K562 (cell line): Measurements from ENCODE around the gene ZNF740. TPM values are rescaled to one million over a fixed set of nuclear protein-coding genes. Genes with fewer than 3 reads are reported as not detected.
A peak's percentile ranks its signal among the peaks of the same experiment; 100 is the strongest.

ENCODE experiments used
- ATAC-seq: fragments of 200-7000 bp; cut with Tn5 transposase; 3 replicates; pipeline ENCODE4 v1.9.1; 2020; ENCODE audit warnings: moderate library complexity
- BruUV-seq: library from RNA; stranded (reverse); fragments of 400-500 nt; replicated peaks from 2 replicates; lab custom pipeline; 2021; lab: Mats Ljungman, UMichigan
- CTCF ChIA-PET: fragments of 300-600 bp; formaldehyde crosslinking; extraction: SDS; loops from one replicate; lab custom pipeline; 2021; ENCODE audit warnings: low intra/inter-chr PET ratio; lab: Yijun Ruan, JAX
- POLR2A ChIA-PET: fragments of 300-600, 350-650 bp; sonication (Branson Sonifier 250); formaldehyde crosslinking; extraction: SDS; loops from one replicate; lab custom pipeline; 2021; ENCODE audit warnings: antibody characterized with exemption, inconsistent platforms; lab: Yijun Ruan, JAX
- DNase-seq, 4 experiments: peaks; one replicate each; pipeline versions ENCODE4 v3.0.0 to v3.0.0-alpha.2; 2011 to 2018; ENCODE audit warnings: low spot score in 3 of 4, mixed read lengths in 3 of 4; ENCODE audit errors: extremely low read depth in 1 of 4
- FAIRE-seq: peaks from 2 replicates; lab custom pipeline; 2011; peaks lifted over from hg19 to GRCh38; lab: Jason Lieb, UNC
- H2AFZ ChIP-seq: 2 replicates; pipeline ENCODE4 v1.6.0; 2011; ENCODE audit warnings: low read depth, low read length, control low read depth, inconsistent platforms
- H3K27ac ChIP-seq: fragments of 200-600 bp; 3 replicates; pipeline ENCODE4 v1.8.0; 2011; ENCODE audit warnings: low read depth, mild to moderate bottlenecking, control low read depth, inconsistent platforms, low read length, moderate library complexity, mixed read lengths; ENCODE audit errors: extremely low read depth
- H3K27me3 ChIP-seq, 2 experiments: fragments of 300-600 bp in 1 of 2; 2 replicates in 1 of 2; 3 replicates in 1 of 2; pipeline versions ENCODE4 v1.6.0 to v1.8.0; 2011; ENCODE audit warnings: inconsistent platforms in 2 of 2, low read length in 2 of 2, mild to moderate bottlenecking in 1 of 2, mixed read lengths in 1 of 2, moderate library complexity in 1 of 2; ENCODE audit not compliant: control insufficient read depth in 2 of 2, insufficient read depth in 2 of 2
- H3K36me3 ChIP-seq: fragments of 300-600 bp; 3 replicates; pipeline ENCODE4 v1.8.0; 2011; ENCODE audit warnings: mild to moderate bottlenecking, low read length, inconsistent platforms; ENCODE audit not compliant: control insufficient read depth, insufficient read depth
- H3K4me1 ChIP-seq, 2 experiments: fragments of 200-600 bp in 1 of 2; replicated peaks in 1 of 2; 2 replicates in 1 of 2; 3 replicates in 1 of 2; pipeline versions ENCODE4 v1.5.1 to v1.8.0; 2011; ENCODE audit warnings: inconsistent platforms in 2 of 2, low read length in 2 of 2, mild to moderate bottlenecking in 1 of 2, mixed read lengths in 1 of 2, moderate library complexity in 1 of 2; ENCODE audit not compliant: control insufficient read depth in 2 of 2, insufficient read depth in 2 of 2
- H3K4me2 ChIP-seq: 2 replicates; pipeline ENCODE4 v1.6.1; 2011; ENCODE audit warnings: low read length, control low read depth, inconsistent platforms, mixed read lengths; ENCODE audit not compliant: insufficient read depth
- H3K4me3 ChIP-seq: fragments of 200-600 bp; sonication (generic), shearing (Covaris generic); 2 replicates; pipeline ENCODE4 v1.5.1; 2016; ENCODE audit warnings: control low read depth, inconsistent platforms
- H3K79me2 ChIP-seq: fragments of 200-600 bp; 3 replicates; pipeline ENCODE4 v1.8.0; 2011; ENCODE audit warnings: low read length, inconsistent platforms; ENCODE audit not compliant: control insufficient read depth, insufficient read depth
- H3K9ac ChIP-seq, 2 experiments: 2 replicates each; pipeline versions ENCODE4 v1.6.0 to v1.6.1; 2011; ENCODE audit warnings: low read depth in 2 of 2, low read length in 2 of 2, control low read depth in 1 of 2, inconsistent platforms in 1 of 2, mild to moderate bottlenecking in 1 of 2, mixed read lengths in 1 of 2; ENCODE audit not compliant: insufficient read depth in 1 of 2
- H3K9me1 ChIP-seq: one replicate; pipeline ENCODE4 v1.6.0; 2011; ENCODE audit warnings: inconsistent platforms, mild to moderate bottlenecking, low read length, moderate library complexity; ENCODE audit not compliant: control insufficient read depth, insufficient read depth
- H3K9me3 ChIP-seq: replicated peaks from 2 replicates; pipeline ENCODE4 v1.5.1; 2011; ENCODE audit warnings: low read depth, low read length, inconsistent platforms; ENCODE audit not compliant: control insufficient read depth, insufficient read depth
- H4K20me1 ChIP-seq: replicated peaks from 2 replicates; pipeline ENCODE4 v1.6.1; 2011; ENCODE audit warnings: low read length, inconsistent platforms, mixed read lengths; ENCODE audit not compliant: control insufficient read depth, insufficient read depth
- FOXK2 ChIP-seq, 2 experiments: fragments of 450-650 bp; IDR thresholded peaks in 1 of 2; conservative IDR thresholded peaks in 1 of 2; 2 replicates each; pipeline ENCODE4 v1.6.1; 2016; ENCODE audit warnings: low read depth in 2 of 2, mild to moderate bottlenecking in 1 of 2
- WGBS: fragments of 100-300 bp; shearing (Covaris generic); methylation state at CpG from one replicate; pipeline ENCODE4 v1.1.6; 2016; ENCODE audit warnings: low coverage, mixed read lengths; ENCODE audit not compliant: insufficient coverage; ENCODE audit errors: missing lambda C conversion rate; 5-methylcytosine and 5-hydroxymethylcytosine counted together
- in situ Hi-C: fragments of 300-500 bp; cut with MboI; formaldehyde crosslinking; loops from 4 replicates; pipeline ENCODE4 v1.15.0; 2018; ENCODE audit warnings: inconsistent platforms, mixed read lengths
- intact Hi-C: fragments of 100-400 bp; cut with micrococcal nuclease; formaldehyde crosslinking; loops from 2 replicates; pipeline ENCODE4 v1.14.2; 2022
- polyA plus RNA-seq, 8 experiments: library from polyadenylated mRNA; depleted of rRNA in 4 of 8; stranded (reverse) in 5 of 8; unstranded in 3 of 8; fragments of >200 nt; fragmentation: Nextera tagmentation in 2 of 8; fragmentation: Illumina TruSeq in 1 of 8; extraction: Ambion mirVana in 2 of 8; extraction: Trizol in 1 of 8; gene quantifications; 2 replicates each; pipeline versions ENCODE4 v1.2.1 to v1.2.3, GENCODE V29; 2011 to 2014; ENCODE audit warnings: inconsistent platforms in 1 of 8, missing spikeins in 1 of 8
- total RNA-seq, 7 experiments: library from RNA; depleted of rRNA in 6 of 7; stranded (reverse); fragments of >200 nt in 6 of 7; fragmentation: Illumina TruSeq in 2 of 7; extraction: Trizol in 2 of 7; gene quantifications; 2 replicates each; pipeline versions ENCODE4 v1.2.1 to v1.2.3, GENCODE V29; 2011 to 2021; ENCODE audit warnings: low replicate concordance in 1 of 7
- TF ChIP-seq, protein P1 (sequence below): fragments of 250-450 bp; sonication (Bioruptor Pico); IDR thresholded peaks from 2 replicates; pipeline ENCODE4 v1.4.0; 2020; ENCODE audit warnings: borderline replicate concordance

Gene ZNF740
- total and polyA plus RNA-seq, 9 of the 15 experiments (the other 6 are each of a cell fraction or from before 2014, with no cell fraction given): 0.57 to 46.4 (median 18.6) TPM

DNA sequence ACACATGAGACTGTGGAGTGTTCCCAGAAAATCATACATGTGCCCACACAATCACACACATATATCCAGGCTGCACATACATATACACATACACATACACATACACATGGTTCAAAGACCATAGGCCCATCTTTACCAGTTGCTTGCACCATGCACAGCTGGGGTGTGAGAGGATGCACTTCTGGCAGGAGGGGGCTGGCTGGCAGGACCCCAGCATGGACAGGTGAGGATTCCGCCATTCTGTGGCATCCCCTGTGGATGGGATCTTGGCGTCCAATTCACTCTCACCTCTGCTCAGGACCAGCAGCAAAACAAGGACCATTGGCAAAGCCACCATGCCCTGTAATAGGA lies 19.6 kb downstream of the ZNF740 start:
- Histone ChIP-seq H3K4me3 (no peak overlapping the region), H3K9ac (peak overlapping the region in 1 of 2 experiments; percentile 66; a peak in 1 of 4 replicates), H3K27me3 (no peaks in the 10 kb centered on the region), H3K79me2 (no peaks in the 10 kb centered on the region), H3K4me2 (peak overlapping the region; percentile 47; the same call in 1 of the 2 replicates), H3K36me3 (no peaks in the 10 kb centered on the region), H3K9me1 (no peaks in the 10 kb centered on the region), H3K4me1 (peaks cover 28 to 31% of the 10 kb centered on the region in 2 experiments; a peak in 4 of 5 replicates), H2AFZ (no peak overlapping the region; the same call in 1 of the 2 replicates), H3K27ac (no peak overlapping the region; the same call in 1 of the 3 replicates), H4K20me1 (no peaks in the 10 kb centered on the region), H3K9me3 (no peaks in the 10 kb centered on the region)
- ChIA-PET CTCF (interaction anchor here (1.2 kb wide), 1 partner anchor 41 kb away, joined by 4 read pairs; no protein-coding TSS in a partner anchor), POLR2A (interaction anchor here (0.6 to 3.1 kb wide), 5 partner anchors 10 to 393 kb away, joined by 3 to 11 read pairs (median 5); partner anchors contain the start of gene AAAS)
- 0 out of 4 replicates have a peak, but pooled peaks of 1 of the 2 experiments have one; percentile 5 for TF ChIP-seq FOXK2 (conservative IDR thresholded peaks at IDR 0.05 in 1 of 2, IDR thresholded peaks at IDR 0.05 in 1 of 2; ENCODE audit: low read depth in 2 of 2)
- TF ChIP-seq, protein P1, sequence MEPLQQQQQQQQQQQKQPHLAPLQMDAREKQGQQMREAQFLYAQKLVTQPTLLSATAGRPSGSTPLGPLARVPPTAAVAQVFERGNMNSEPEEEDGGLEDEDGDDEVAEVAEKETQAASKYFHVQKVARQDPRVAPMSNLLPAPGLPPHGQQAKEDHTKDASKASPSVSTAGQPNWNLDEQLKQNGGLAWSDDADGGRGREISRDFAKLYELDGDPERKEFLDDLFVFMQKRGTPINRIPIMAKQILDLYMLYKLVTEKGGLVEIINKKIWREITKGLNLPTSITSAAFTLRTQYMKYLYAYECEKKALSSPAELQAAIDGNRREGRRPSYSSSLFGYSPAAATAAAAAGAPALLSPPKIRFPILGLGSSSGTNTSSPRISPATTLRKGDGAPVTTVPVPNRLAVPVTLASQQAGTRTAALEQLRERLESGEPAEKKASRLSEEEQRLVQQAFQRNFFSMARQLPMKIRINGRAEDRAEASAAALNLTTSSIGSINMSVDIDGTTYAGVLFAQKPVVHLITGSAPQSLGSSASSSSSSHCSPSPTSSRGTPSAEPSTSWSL (CRISPR knock-in tag): no peak
- WGBS: 59% methylated on average over 2 of the region's 2 CpGs
- intact Hi-C loops (no loop called here), in situ Hi-C loops (loop anchor here (10.0 kb wide), 1 partner anchor 135 kb away; no protein-coding TSS in a partner anchor)
- DNase-seq: no peak
- BruUV-seq: no TSS peak
- FAIRE-seq: no peak
- ATAC-seq: no peak
